OCI-LY1 (cell line): ENCODE data around the gene DUSP16.

Experiments used
- H2AFZ ChIP-seq: fragments of 200-600 bp; sonication (generic), shearing (Covaris generic); 2 replicates; pipeline ENCODE4 v1.6.0; 2014; ENCODE audit warnings: antibody characterized with exemption, mild to moderate bottlenecking, low read length
- H3F3A ChIP-seq: fragments of 200-600 bp; sonication (generic), shearing (Covaris generic); 2 replicates; pipeline ENCODE4 v1.6.0; 2014; ENCODE audit warnings: mild to moderate bottlenecking, antibody characterized with exemption, low read length, moderate library complexity; ENCODE audit not compliant: insufficient read depth
- H3K27ac ChIP-seq: fragments of 200-600 bp; sonication (generic); 2 replicates; pipeline ENCODE4 v1.5.1; 2014; ENCODE audit warnings: low read length, mixed run types, mild to moderate bottlenecking, low read depth; ENCODE audit not compliant: poor library complexity, severe bottlenecking
- H3K27me3 ChIP-seq: fragments of 200-600 bp; sonication (generic); 2 replicates; pipeline ENCODE4 v1.6.0; 2014; ENCODE audit warnings: antibody characterized with exemption, mild to moderate bottlenecking, low read length, moderate library complexity; ENCODE audit not compliant: insufficient read depth
- H3K36me3 ChIP-seq: fragments of 200-600 bp; sonication (generic); 2 replicates; pipeline ENCODE4 v1.6.1; 2014; ENCODE audit warnings: mild to moderate bottlenecking, antibody characterized with exemption, low read length, moderate library complexity, mixed read lengths; ENCODE audit not compliant: insufficient read depth
- H3K4me1 ChIP-seq: fragments of 200-600 bp; sonication (generic); 2 replicates; pipeline ENCODE4 v1.5.1; 2014; ENCODE audit warnings: mild to moderate bottlenecking, low read length, moderate library complexity; ENCODE audit not compliant: insufficient read depth, severe bottlenecking
- H3K4me2 ChIP-seq: fragments of 200-600 bp; sonication (generic), shearing (Covaris generic); 2 replicates; pipeline ENCODE4 v1.6.1; 2014; ENCODE audit warnings: low read length
- H3K4me3 ChIP-seq: fragments of 200-600 bp; sonication (generic); 2 replicates; pipeline ENCODE4 v1.5.1; 2014; ENCODE audit warnings: low read length, low read depth, mild to moderate bottlenecking, mixed read lengths; ENCODE audit not compliant: poor library complexity, severe bottlenecking
- H3K79me2 ChIP-seq: fragments of 200-600 bp; shearing (Covaris generic); 2 replicates; pipeline ENCODE4 v1.6.1; 2016; ENCODE audit warnings: mixed run types, low read length, mixed read lengths; ENCODE audit not compliant: insufficient read depth
- H3K9ac ChIP-seq: fragments of 200-600 bp; sonication (generic), shearing (Covaris generic); 2 replicates; pipeline ENCODE4 v1.6.1; 2014; ENCODE audit warnings: mild to moderate bottlenecking, low read length, mixed read lengths
- H3K9me2 ChIP-seq: fragments of 200-600 bp; sonication (generic), shearing (Covaris generic); 2 replicates; pipeline ENCODE4 v1.6.1; 2014; ENCODE audit warnings: low read depth, mild to moderate bottlenecking, low read length, mixed read lengths
- H3K9me3 ChIP-seq: fragments of 200-600 bp; shearing (Covaris generic); 2 replicates; pipeline ENCODE4 v1.6.1; 2014; ENCODE audit warnings: low read length, mixed read lengths
- H4K20me1 ChIP-seq: fragments of 200-600 bp; sonication (generic), shearing (Covaris generic); 2 replicates; pipeline ENCODE4 v1.6.0; 2016; ENCODE audit warnings: mild to moderate bottlenecking, low read length; ENCODE audit not compliant: insufficient read depth
- CTCF ChIP-seq: fragments of 200-600 bp; sonication (generic), shearing (Covaris generic); IDR thresholded peaks from 2 replicates; pipeline ENCODE4 v1.5.1; 2017; ENCODE audit warnings: mild to moderate bottlenecking, antibody characterized with exemption, low read length, moderate library complexity, mixed read lengths
- EZH2 ChIP-seq: fragments of 200-600 bp; sonication (generic), shearing (Covaris generic); IDR thresholded peaks from 2 replicates; pipeline ENCODE4 v1.8.0; 2017; ENCODE audit warnings: borderline replicate concordance, mixed run types, mild to moderate bottlenecking, antibody characterized with exemption, low read length, moderate library complexity, mixed read lengths

Gene DUSP16

GRCh38 chr12:12481631-12482030 lies 81.0 kb downstream of the DUSP16 start:
- Histone ChIP-seq H3K27me3 (no peaks in the 10 kb centered on the region), H3K4me2 (no peak overlapping the region), H3K9me3 (no peaks in the 10 kb centered on the region), H4K20me1 (no peaks in the 10 kb centered on the region), H3K4me3 (no peak overlapping the region), H3F3A (no peaks in the 10 kb centered on the region), H3K36me3 (peaks cover 14% of the 10 kb centered on the region), H3K9ac (no peak overlapping the region), H3K9me2 (no peaks in the 10 kb centered on the region), H3K4me1 (peaks cover 3% of the 10 kb centered on the region), H2AFZ (no peak overlapping the region), H3K27ac (no peak overlapping the region), H3K79me2 (no peaks in the 10 kb centered on the region)
- TF ChIP-seq EZH2 (no peak), CTCF (no peak)

- TF ChIP-seq CTCF (no peak), EZH2 (no peak)
- H3K9me2 ChIP-seq = no peaks in the 10 kb centered on the region
- peaks cover 3% of the 10 kb centered on the region for H3K4me1 ChIP-seq
Observed at GRCh38 chr12:12480074-12480473, 82.6 kb downstream of the DUSP16 start.

DNA sequence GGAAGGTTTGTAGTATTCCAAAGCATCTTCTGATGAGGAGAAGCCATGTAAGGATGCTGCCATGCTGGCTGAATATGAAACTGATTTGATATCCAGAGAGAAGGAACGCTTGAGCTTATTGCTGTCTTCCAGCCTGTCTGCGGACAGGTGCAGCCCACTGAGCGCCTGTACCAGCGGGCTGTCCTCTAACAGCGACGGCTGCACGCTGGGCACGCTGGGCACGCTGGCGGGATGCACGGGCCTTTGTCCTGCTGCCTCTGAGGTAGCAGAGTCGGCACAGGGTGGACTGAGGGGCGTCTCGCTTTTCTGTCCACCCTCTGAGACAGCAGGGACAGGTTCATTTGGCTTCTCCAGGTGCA lies 85.2 kb downstream of the DUSP16 start:
- no peaks in the 10 kb centered on the region for H3K27me3 ChIP-seq
- H4K20me1 ChIP-seq = no peaks in the 10 kb centered on the region
- no peak overlapping the region for H3K9ac ChIP-seq
- no peaks in the 10 kb centered on the region for H3K79me2 ChIP-seq
- no peaks in the 10 kb centered on the region for H3F3A ChIP-seq
- H3K36me3 ChIP-seq = peaks cover 14% of the 10 kb centered on the region
- H2AFZ ChIP-seq = no peak overlapping the region
- TF ChIP-seq CTCF (no peak), EZH2 (no peak)
- no peaks in the 10 kb centered on the region for H3K9me3 ChIP-seq
- H3K4me3 ChIP-seq = no peak overlapping the region
- no peaks in the 10 kb centered on the region for H3K4me1 ChIP-seq
- no peaks in the 10 kb centered on the region for H3K9me2 ChIP-seq
- no peak overlapping the region for H3K4me2 ChIP-seq
- H3K27ac ChIP-seq = no peak overlapping the region

More at GRCh38 chr12:12480074-12480473, 82.6 kb downstream of the DUSP16 start:
- Histone ChIP-seq H3K79me2 (no peaks in the 10 kb centered on the region), H3K4me3 (no peak overlapping the region), H3K9ac (no peak overlapping the region), H2AFZ (no peak overlapping the region), H3K36me3 (peaks cover 14% of the 10 kb centered on the region), H3K4me2 (no peak overlapping the region), H3K27ac (no peak overlapping the region), H3K27me3 (no peaks in the 10 kb centered on the region), H3K9me3 (no peaks in the 10 kb centered on the region), H4K20me1 (no peaks in the 10 kb centered on the region), H3F3A (no peaks in the 10 kb centered on the region)
